SU-DHL-6 (cell line): ENCODE measurements around the gene CD300E.

Experiments
- CTCF ChIP-seq: fragments of 200-600 bp; sonication (generic); IDR thresholded peaks from one replicate; pipeline ENCODE4 v1.5.1; 2017; ENCODE audit warnings: antibody characterized with exemption, mild to moderate bottlenecking, low read length, moderate library complexity; ENCODE audit not compliant: insufficient read depth, poor library complexity, severe bottlenecking
- EZH2phosphoT487 ChIP-seq: fragments of 200-600 bp; sonication (generic), shearing (Covaris generic); conservative IDR thresholded peaks from 2 replicates; pipeline ENCODE4 v1.6.1; 2018; ENCODE audit warnings: mild to moderate bottlenecking, antibody characterized with exemption, low read length, moderate library complexity, mixed read lengths

DNA sequence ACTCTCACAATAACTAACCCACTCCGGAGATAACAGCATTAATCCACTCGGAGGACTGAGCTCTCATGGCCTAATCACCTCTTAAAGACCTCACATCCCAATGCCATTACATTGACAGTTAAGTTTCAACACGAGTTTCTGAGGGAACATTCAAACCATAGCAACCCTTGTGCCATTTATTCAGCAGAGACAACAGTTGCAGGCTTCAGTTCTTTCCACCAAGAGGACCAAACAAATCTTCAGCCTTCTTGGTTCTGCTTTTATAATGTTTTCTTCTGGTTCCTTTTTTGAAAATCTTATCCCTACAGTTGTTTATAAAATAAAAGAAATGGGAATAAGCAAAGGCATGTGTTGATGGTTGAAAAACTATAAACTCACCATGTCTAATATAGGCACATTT is 2.1 kb upstream of the CD300E start:
- TF ChIP-seq CTCF (no peak), EZH2phosphoT487 (no peak)
